NOMO-1 treated with dmso at 0.1 percent for 144 hours (cell line): Measurements from ENCODE around the gene MAPT.

ENCODE experiments used
- DNase-seq: peaks from one replicate; lab custom pipeline; 2025; ENCODE audit not compliant: unreplicated experiment; lab: John Stamatoyannopoulos, UW

The MAPT gene

DNA sequence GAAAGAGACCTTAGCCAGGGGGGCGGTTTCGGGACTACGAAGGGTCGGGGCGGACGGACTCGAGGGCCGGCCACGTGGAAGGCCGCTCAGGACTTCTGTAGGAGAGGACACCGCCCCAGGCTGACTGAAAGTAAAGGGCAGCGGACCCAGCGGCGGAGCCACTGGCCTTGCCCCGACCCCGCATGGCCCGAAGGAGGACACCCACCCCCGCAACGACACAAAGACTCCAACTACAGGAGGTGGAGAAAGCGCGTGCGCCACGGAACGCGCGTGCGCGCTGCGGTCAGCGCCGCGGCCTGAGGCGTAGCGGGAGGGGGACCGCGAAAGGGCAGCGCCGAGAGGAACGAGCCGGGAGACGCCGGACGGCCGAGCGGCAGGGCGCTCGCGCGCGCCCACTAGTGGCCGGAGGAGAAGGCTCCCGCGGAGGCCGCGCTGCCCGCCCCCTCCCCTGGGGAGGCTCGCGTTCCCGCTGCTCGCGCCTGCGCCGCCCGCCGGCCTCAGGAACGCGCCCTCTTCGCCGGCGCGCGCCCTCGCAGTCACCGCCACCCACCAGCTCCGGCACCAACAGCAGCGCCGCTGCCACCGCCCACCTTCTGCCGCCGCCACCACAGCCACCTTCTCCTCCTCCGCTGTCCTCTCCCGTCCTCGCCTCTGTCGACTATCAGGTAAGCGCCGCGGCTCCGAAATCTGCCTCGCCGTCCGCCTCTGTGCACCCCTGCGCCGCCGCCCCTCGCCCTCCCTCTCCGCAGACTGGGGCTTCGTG lies at the start of gene MAPT:
Gene MAPT, plus strand, starts transcription at position 533 of the 763 bp plus-strand sequence. CDS start 67,784 bp downstream, outside the sequence.
- peak; percentile 70 for DNase-seq

DNA sequence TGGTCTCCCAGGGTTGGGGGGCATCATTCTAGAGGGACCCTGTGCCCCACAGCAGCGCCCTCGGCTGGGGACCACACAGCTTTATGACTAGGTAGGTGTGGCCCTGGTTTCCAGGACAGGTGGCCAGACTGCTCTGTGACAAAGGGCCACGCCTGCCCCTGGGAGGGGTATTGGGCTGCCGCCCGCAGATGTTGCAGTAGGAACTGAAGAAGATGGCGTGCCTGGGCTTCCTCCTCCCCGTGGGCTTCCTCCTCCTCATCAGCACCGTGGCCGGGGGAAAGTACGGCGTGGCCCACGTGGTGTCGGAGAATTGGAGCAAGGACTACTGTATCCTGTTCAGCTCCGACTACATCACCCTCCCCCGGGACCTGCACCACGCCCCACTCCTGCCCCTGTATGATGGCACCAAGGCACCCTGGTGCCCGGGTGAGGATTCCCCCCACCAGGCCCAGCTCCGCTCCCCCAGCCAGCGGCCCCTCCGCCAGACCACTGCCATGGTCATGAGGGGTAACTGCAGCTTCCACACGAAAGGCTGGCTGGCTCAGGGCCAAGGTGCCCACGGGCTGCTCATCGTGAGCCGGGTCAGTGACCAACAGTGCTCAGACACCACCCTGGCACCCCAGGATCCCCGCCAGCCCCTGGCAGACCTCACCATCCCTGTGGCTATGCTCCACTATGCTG lies 49.5 kb upstream of the MAPT start, which contains the start of gene SPPL2C:
Gene SPPL2C, plus strand, starts transcription at position 187 of the 681 bp plus-strand sequence. Its CDS starts 26 bp downstream, at position 213.
- DNase-seq = no peak

DNA sequence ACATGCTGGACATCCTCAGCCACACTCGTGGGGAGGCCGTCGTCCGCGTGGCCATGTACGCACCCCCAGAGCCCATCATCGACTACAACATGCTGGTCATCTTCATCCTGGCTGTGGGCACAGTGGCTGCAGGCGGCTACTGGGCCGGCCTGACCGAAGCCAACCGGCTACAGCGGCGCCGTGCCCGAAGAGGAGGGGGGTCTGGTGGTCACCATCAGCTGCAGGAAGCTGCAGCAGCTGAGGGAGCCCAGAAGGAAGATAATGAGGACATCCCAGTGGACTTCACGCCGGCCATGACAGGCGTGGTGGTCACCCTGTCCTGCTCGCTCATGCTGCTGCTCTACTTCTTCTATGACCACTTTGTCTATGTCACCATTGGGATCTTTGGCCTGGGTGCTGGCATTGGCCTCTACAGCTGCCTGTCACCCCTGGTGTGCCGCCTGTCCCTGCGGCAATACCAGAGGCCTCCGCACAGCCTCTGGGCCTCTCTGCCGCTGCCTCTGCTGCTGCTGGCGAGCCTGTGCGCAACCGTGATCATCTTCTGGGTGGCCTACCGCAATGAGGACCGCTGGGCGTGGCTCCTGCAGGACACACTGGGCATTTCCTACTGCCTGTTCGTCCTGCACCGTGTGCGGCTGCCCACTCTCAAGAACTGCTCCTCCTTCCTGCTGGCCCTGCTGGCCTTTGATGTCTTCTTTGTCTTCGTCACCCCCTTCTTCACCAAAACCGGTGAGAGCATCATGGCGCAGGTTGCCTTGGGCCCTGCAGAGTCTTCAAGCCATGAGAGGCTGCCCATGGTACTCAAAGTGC lies 48.8 kb upstream of the MAPT start:
- DNase-seq = no peak

DNA sequence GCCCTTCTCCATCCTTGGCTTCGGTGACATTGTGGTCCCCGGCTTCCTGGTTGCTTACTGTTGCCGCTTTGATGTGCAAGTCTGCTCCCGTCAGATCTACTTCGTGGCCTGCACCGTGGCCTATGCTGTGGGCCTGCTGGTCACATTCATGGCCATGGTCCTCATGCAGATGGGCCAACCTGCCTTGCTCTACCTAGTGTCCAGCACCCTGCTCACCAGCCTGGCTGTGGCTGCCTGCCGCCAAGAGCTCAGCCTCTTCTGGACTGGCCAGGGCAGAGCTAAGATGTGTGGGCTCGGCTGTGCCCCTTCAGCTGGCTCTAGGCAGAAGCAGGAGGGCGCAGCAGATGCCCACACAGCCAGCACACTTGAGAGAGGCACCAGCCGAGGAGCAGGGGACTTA lies 48.1 kb upstream of the MAPT start:
- DNase-seq = no peak

DNA sequence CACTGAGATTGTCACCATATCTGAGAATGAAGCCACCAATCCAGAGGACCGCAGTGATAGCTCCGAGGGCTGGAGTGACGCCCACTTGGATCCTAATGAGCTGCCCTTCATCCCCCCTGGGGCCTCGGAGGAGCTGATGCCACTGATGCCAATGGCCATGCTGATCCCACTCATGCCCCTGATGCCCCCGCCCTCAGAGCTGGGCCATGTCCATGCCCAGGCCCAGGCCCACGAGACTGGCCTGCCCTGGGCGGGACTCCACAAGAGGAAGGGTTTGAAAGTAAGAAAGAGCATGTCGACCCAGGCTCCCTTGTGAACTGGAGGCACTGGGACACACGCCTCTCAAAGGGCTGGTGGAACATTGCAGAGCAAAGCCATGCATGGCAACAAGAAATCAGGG lies 47.7 kb upstream of the MAPT start:
- DNase-seq = no peak

DNA sequence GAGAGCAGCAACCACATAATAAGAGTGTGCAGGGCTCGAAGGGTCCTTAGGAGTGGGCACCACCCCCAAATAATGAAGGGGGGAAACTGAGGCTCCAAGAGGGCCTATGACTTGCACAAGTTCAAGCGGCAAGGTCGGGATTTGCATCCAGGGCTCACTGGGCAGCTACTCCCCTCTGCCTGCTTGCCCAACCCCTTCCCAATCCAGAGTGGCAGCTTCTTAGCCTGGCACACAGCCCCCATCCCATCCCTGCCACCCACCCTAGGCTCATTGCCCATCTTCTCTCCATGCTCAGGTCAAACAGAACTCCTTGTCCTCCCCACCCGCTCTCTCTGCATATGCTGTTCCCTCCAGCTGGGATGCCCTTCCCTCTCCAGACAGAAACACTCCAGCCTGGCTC lies 47.3 kb upstream of the MAPT start:
- no peak for DNase-seq

DNA sequence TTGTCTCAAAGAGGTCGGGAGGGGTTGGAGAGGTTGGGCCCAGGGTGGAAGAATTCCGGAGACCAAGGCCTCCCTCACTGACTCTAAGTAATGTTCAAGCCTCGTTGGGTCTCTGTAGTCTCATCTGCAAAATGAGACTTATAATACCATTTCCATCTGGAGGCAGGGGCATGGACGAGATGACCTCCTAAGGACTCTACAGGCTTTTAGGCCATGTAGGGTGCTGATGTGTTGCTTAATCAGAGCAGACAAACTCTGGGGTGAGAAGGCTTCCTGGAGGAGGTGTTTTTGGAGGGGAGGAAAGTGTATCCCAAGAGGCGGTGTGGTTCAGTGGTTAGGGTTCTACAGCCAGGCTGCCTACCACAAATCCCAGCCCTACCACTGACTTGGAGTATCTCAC lies 46.6 kb upstream of the MAPT start:
- DNase-seq = no peak

DNA sequence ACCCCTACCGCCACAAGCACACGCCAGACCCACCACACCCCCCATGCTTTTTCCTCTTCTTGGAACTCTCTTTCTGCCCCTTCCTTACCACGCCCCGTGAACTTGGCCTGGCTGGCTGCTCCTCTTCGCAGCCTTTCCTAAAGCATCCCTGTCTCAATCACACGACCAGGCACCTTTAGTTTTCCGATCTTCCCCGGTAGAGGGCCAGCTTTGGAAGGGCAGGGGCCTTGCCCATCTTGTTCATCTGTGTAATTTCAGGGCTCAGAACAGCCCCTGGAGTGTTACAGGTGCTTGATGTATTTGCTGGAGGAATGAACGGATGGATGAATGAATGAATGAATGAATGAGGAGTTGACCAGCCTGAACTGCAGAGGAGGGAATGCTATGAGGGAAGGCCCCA lies 45.9 kb upstream of the MAPT start:
- no peak for DNase-seq

DNA sequence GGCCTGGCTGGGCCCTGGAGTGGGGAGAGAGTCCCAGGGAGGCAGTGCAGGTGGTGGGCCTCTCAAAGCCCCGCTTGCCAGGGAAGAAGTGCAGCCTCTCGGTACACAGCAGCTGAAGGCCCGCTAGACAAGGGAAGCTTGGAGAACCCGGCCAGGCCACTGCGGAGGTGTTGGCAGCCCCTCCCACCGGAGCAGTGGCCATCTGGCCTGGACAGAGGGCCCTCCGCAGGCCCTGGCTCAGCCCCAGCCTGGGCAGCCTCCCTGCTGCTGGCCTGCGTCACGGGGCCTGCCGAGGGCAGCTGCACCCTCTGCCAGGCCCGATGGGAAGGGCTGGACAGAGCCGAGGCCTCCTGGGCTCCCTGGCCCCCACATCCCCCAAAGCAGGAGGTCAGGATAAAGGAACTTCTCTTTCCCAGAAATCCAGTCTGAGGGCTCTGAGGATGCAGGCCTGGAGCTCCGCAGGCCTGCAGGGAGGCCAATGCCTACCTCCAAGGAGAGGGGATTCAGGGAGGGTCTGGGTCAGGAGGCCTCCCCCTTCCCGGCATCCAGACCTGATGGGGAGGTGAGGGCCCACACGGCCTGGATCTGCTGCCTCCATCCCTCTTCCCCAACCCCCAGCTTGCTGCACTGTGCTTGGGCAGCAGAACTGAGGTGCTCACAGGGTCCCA lies 45.4 kb upstream of the MAPT start:
- no peak for DNase-seq

DNA sequence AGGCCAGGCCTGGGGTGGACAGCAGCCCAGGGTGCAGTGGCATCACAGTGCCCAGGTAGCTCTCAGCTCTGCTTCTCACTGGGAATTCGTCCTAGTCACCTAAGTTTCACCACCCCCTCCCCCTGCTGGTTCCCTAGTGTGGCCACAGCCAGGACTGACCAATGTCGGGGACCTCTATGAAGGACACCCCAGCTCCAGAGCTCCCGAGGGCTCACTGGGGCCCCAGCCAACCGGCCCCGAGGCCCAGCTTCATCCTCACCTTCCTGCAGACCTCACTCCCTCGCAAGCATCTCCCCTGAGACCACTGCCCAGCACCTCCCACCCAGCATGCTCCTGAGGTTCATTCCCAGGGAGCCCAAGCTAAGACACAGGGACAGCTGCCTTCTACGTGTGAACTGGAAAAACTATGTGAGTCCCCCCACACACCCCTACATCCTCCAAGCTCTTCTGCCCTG lies 44.8 kb upstream of the MAPT start:
- DNase-seq = no peak

DNA sequence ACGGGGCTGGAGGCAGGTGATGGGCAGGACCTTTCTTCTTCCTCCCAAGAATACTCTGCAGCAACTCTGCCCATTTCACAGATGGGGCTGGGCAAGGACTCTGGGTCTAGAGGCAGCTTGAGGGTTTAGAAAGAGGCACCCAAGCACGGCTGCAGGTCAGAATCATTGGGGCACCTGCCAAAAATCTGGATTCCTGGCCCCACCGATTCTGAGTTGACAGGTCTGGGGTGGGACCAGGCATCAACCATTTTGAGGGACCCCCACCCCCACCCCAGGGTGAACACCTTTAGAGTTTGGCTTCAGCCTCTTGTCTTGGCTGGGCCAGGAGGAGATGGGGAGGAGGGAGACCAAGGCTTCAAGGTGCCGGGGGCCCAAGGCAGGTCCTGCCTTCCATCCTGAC lies 44.3 kb upstream of the MAPT start:
- no peak for DNase-seq

DNA sequence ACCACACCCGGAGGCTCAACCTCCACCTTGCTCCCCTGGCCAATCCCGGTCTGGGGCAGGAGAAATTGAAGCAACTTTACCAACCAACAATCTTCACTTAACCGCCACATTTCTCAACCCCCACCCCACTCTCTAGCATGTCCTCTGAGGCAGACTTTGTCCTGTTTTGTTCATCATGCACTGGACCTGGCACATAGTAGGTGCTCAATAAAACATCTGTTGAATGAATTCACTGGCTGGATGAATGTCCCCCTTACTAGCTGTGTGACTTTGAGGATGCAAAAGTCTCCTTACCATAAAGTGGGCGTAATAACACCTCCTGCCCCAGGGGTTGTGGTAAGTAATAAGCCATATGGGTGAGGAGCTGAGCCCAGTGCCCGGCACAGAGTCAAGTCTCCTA lies 43.9 kb upstream of the MAPT start:
- DNase-seq = no peak

DNA sequence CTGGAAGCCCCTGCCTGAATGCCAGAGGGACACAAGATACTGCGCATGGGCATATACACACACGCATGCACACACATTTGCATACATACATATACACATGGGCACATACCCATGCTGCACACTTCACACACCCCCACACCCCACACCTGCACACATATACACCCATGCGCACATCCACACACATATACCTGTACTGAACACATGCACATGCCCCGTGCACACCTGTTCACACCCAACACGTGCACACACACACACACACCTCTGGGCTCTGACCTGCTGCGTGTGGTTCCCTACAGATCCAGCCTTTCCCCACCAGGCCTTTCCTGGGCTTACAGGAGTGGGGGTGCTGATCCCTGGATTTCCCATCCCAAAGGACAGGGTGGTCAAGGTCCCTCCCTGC lies 43.3 kb upstream of the MAPT start:
- no peak for DNase-seq

DNA sequence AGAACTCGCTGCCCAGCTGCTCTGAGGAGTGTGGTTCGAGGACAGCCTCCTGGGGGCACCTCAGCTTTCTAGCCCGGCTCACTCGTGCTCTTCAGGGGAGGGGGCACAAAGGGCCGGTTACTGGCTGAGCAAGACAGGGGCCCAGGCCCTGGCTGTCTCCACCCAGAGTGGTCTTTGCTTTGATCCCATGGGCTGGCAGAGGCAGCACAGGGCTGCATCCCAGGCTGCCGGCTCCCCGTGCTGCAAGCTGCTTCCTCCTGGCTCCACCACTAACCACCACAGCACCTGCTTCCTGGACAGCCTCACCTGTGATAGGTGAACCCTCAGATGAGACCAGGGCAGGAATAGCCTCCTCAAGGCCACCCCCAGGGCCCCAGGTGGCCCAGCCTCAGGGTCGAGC lies 42.9 kb upstream of the MAPT start:
- DNase-seq = no peak

DNA sequence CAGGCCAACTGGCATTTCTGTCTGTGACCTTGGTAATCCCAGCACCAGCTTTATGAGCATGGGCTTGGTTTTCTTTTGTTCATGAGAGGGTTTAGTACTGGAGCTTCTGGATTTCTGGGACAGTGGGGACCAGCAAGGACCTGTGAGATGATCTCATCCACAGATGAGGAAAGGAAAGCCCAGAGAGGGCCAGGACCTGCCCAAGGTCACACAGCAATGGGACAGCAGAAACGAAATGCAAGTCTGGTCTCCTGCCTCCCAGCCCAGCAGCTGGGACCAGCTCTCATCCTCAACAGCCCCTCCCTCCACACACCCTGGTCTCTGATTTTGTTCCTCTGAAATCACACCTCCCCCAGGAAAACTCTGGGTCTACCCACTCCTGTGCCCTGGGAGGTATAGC lies 42.5 kb upstream of the MAPT start:
- DNase-seq = no peak

DNA sequence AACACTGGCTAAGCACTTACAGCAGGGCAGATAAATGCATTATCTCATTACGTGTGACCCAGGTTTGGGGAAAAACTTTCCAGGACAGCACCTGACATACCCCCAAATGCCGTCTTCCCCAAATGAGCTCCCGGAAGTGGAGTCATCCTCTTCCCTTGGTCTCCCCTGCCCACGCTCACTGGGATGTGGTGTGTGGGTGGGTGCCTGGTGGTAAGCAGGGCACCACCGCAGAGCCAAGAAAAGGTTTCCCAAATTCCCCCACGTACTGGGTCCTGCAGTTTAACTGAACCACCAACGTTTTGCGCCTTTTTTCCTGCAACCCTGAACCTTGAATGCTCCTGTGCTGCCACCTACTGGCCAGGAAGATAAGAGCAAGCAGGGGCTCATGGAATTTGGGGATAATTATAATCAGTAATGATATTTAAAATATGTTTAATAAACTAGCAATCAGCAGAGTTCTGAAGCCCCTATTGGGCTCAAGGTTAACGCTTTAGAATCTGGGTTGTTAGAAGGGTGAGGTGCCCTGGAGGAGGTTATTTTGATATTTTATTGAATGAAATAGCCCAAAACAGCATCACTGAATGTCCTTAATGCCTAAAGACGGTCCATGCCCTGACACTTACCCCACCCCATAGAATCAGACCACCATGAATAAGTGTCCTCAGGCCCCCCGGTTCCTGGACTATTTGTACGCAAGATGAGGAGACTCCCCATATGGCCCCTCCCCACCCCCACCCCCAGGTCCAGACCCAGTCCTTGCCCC lies 41.6 kb upstream of the MAPT start:
- no peak for DNase-seq

DNA sequence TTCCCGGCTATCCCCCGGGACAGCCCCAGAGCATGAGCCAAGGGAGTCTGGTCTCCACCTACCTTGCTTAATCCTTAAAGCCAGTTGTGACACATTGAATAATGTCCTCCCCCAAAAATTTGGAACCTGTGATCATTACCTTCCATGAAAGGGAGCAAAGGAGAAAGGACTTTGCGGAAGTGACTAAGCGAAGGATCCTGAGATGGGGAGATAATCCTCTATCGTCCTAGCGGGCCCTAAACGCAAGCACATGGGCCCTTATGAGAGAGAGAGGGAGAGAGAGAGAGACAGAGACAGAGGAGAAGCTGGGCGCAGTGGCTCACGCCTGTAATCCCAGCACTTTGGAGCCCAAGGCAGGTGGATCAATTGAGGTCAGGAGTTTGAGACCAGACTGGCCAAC lies 40.1 kb upstream of the MAPT start:
- DNase-seq = no peak

DNA sequence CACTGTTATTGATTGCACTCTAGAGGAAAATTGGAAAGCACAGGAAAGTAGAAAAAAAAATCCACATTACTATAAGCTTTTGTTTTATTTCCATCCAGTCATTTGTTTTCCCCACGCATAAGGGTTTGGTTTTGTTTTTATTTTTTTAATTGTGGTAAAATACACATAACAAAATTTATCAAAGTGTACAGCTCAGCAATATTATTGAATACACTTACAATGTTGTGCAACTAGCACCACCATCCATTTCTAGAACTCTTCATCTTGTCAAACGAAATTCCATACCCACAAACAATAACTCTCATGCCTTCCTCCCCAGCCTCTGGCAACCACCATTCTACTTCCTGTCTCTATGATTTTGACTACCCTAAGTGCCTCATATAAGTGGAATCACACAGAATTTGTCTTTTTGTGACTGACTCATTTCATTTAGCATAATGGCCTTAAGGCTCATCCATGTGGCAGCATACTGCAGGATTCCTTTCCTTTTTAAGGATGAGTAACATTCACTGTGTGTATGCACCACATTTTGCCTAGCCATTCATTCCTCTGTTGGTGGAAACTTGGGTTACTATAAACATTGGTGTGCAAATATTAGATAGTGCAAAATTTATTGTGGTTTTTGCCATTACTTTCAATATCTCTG lies 38.5 kb upstream of the MAPT start:
- no peak for DNase-seq

DNA sequence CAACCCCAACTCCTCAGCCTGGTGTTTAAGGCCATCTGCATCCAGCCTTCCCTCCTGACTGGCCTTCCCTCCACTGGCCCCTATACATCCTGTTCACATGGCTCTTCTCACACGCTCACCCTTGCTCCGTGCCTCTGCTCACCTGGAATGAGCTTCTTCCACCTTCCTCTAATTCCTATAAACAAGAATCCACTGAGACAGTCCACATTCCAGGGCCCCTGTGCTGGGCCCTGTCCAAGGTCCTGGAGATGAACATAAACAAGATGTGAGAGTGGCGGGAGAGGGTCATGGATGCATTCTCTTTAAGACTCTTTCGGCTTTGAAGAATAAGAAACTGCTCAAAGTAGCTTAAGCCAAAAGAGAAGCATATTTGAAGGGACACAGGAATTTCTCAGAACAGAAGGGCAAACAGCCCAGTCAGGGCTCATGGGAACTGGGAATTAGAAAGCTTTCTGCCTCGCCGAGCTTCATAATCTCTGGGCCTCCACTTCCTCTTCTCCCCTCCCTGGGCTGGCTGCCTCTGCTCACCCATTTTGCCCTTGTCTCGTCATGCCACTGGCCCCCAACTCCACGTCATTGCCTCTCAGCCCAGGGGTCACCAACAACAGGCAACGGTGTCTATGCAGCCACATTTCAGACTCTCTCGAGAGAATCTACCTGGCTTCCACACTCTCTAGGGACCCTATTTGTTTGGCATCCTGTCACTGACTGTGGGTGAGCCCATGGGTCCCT lies 36.2 kb upstream of the MAPT start:
- no peak for DNase-seq
